ENCODE results near the gene CAPN7.

DNA sequence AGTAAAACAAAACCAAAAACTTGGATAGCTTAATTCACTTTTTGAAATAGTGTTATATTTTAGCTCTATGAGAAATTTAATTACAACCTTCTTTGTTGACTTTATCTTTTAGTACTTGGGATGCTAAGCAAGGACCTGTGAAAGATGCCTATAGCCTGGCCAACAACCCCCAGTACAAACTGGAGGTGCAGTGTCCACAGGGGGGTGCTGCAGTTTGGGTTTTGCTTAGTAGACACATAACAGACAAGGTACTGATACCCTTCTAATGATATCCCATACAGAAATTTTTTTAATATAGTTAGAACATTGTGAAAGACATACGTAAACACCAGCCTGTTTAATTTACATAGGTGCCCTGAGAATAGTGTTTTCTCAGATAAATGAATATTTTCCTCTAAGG, 35.3 kb downstream of the CAPN7 start:
- TF ChIP-seq, protein P1, sequence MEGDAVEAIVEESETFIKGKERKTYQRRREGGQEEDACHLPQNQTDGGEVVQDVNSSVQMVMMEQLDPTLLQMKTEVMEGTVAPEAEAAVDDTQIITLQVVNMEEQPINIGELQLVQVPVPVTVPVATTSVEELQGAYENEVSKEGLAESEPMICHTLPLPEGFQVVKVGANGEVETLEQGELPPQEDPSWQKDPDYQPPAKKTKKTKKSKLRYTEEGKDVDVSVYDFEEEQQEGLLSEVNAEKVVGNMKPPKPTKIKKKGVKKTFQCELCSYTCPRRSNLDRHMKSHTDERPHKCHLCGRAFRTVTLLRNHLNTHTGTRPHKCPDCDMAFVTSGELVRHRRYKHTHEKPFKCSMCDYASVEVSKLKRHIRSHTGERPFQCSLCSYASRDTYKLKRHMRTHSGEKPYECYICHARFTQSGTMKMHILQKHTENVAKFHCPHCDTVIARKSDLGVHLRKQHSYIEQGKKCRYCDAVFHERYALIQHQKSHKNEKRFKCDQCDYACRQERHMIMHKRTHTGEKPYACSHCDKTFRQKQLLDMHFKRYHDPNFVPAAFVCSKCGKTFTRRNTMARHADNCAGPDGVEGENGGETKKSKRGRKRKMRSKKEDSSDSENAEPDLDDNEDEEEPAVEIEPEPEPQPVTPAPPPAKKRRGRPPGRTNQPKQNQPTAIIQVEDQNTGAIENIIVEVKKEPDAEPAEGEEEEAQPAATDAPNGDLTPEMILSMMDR (IDR thresholded peaks at IDR 0.05): no peak
- TF ChIP-seq POLR2A (IDR thresholded peaks at IDR 0.05): no peak

Data from lower leg skin (tissue), 3 donors.